Memory B cell (primary cell): ENCODE measurements around the gene MYO1A.
"Not testable (repeated sequence)": the region's sequence is repeated elsewhere in the genome, so short reads cannot be mapped to it uniquely, and the experiment has no call there.

Experiments used
- ATAC-seq: fragments of 150-1000 bp; cut with Tn5 transposase; 2 replicates; pipeline ENCODE4 v1.10.0; 2021; ENCODE audit warnings: low read depth, mild to moderate bottlenecking, moderate library complexity
- DNase-seq, 2 donors: peaks; one replicate each; pipeline ENCODE4 v3.0.0; 2022; ENCODE audit warnings: low spot score in 2 of 2
- H3K27ac Mint-ChIP-seq: one replicate; pipeline ENCODE4 v1.8.0; 2022; ENCODE audit warnings: mild to moderate bottlenecking, moderate library complexity, mixed read lengths
- H3K27me3 Mint-ChIP-seq: one replicate; pipeline ENCODE4 v1.8.0; 2022; ENCODE audit warnings: mixed read lengths
- H3K36me3 Mint-ChIP-seq: one replicate; pipeline ENCODE4 v1.8.0; 2022; ENCODE audit warnings: mild to moderate bottlenecking, mixed read lengths
- H3K4me1 Mint-ChIP-seq: one replicate; pipeline ENCODE4 v1.8.0; 2022; ENCODE audit warnings: mixed read lengths
- H3K4me3 Mint-ChIP-seq: one replicate; pipeline ENCODE4 v1.8.0; 2022; ENCODE audit warnings: mild to moderate bottlenecking, moderate library complexity, mixed read lengths
- H3K9me3 Mint-ChIP-seq: one replicate; pipeline ENCODE4 v1.8.0; 2022; ENCODE audit warnings: mixed read lengths

The MYO1A gene

GRCh38 chr12:56995201-56995929 lies 54.6 kb downstream of the MYO1A start:
- Mint-ChIP-seq H3K27me3 (no peaks in the 10 kb centered on the region), H3K4me3 (no peak overlapping the region), H3K27ac (no peak overlapping the region), H3K36me3 (peaks cover 16% of the 10 kb centered on the region), H3K9me3 (no peaks in the 10 kb centered on the region), H3K4me1 (peaks cover 28% of the 10 kb centered on the region)
- ATAC-seq (no peak), DNase-seq (no peak)

GRCh38 chr12:56994231-56994746 lies 55.6 kb downstream of the MYO1A start:
- Mint-ChIP-seq H3K4me1 (peaks cover 21% of the 10 kb centered on the region), H3K9me3 (no peaks in the 10 kb centered on the region), H3K27ac (no peak overlapping the region), H3K36me3 (peaks cover 12% of the 10 kb centered on the region), H3K27me3 (no peaks in the 10 kb centered on the region), H3K4me3 (no peak overlapping the region)
- ATAC-seq (no peak), DNase-seq (no peak)

GRCh38 chr12:56993346-56993745 lies 56.6 kb downstream of the MYO1A start:
- no peaks in the 10 kb centered on the region for H3K27me3 Mint-ChIP-seq
- H3K27ac Mint-ChIP-seq: no peak overlapping the region
- DNase-seq (no peak), ATAC-seq (no peak)
- H3K9me3 Mint-ChIP-seq: no peaks in the 10 kb centered on the region
- peaks cover 14% of the 10 kb centered on the region for H3K4me1 Mint-ChIP-seq
- peaks cover 12% of the 10 kb centered on the region for H3K36me3 Mint-ChIP-seq
- no peak overlapping the region for H3K4me3 Mint-ChIP-seq

GRCh38 chr12:56991319-56992246 lies 58.3 kb downstream of the MYO1A start:
- Mint-ChIP-seq H3K27ac (no peak overlapping the region), H3K9me3 (no peaks in the 10 kb centered on the region)
- ATAC-seq: no peak

GRCh38 chr12:56990648-56991318 lies 59.1 kb downstream of the MYO1A start:
- Mint-ChIP-seq H3K27me3 (no peaks in the 10 kb centered on the region), H3K36me3 (peaks cover 5% of the 10 kb centered on the region), H3K4me3 (no peak overlapping the region), H3K27ac (no peak overlapping the region), H3K9me3 (no peaks in the 10 kb centered on the region), H3K4me1 (peaks cover 10% of the 10 kb centered on the region)
- no peak for ATAC-seq
- no peak for DNase-seq

More at GRCh38 chr12:56991319-56992246, 58.3 kb downstream of the MYO1A start:
- no peaks in the 10 kb centered on the region for H3K27me3 Mint-ChIP-seq
- DNase-seq: peak in 1 of 2 donors; percentile 5
- H3K4me1 Mint-ChIP-seq: peaks cover 14% of the 10 kb centered on the region
- no peak overlapping the region for H3K4me3 Mint-ChIP-seq
- H3K36me3 Mint-ChIP-seq: peaks cover 10% of the 10 kb centered on the region

- no peaks in the 10 kb centered on the region for H3K27me3 Mint-ChIP-seq
- DNase-seq (peak in 1 of 2 donors; percentile 0), ATAC-seq (no peak)
- H3K27ac Mint-ChIP-seq: no peak overlapping the region
- peaks cover 10% of the 10 kb centered on the region for H3K4me1 Mint-ChIP-seq
- H3K9me3 Mint-ChIP-seq: no peaks in the 10 kb centered on the region
- H3K36me3 Mint-ChIP-seq: peaks cover 4% of the 10 kb centered on the region
- H3K4me3 Mint-ChIP-seq: no peak overlapping the region
These were observed 59.9 kb downstream of the MYO1A start for GRCh38 chr12:56989861-56990610.

GRCh38 chr12:56988207-56988739 lies 61.7 kb downstream of the MYO1A start:
- H3K27ac Mint-ChIP-seq: no peak overlapping the region
- H3K4me3 Mint-ChIP-seq: no peak overlapping the region
- ATAC-seq (no peak), DNase-seq (peak in 1 of 2 donors; percentile 0)
- H3K36me3 Mint-ChIP-seq: peaks cover 2% of the 10 kb centered on the region
- no peaks in the 10 kb centered on the region for H3K9me3 Mint-ChIP-seq
- H3K4me1 Mint-ChIP-seq: peaks cover 10% of the 10 kb centered on the region
- H3K27me3 Mint-ChIP-seq: no peaks in the 10 kb centered on the region

- DNase-seq (peak; percentile 69 to 73), ATAC-seq (peak; percentile 76)
- no peaks in the 10 kb centered on the region for H3K9me3 Mint-ChIP-seq
- peaks cover 10% of the 10 kb centered on the region for H3K4me1 Mint-ChIP-seq
- H3K27ac Mint-ChIP-seq: no peak overlapping the region
- H3K4me3 Mint-ChIP-seq: peak overlapping the region; percentile 35
- H3K36me3 Mint-ChIP-seq: no peaks in the 10 kb centered on the region
- no peaks in the 10 kb centered on the region for H3K27me3 Mint-ChIP-seq
These were observed 62.3 kb downstream of the MYO1A start for GRCh38 chr12:56987551-56988053.

GRCh38 chr12:56987011-56987410 lies 62.9 kb downstream of the MYO1A start:
- DNase-seq: no peak
- Mint-ChIP-seq H3K4me3 (peak overlapping the region; percentile 35), H3K27me3 (no peaks in the 10 kb centered on the region), H3K27ac (no peak overlapping the region), H3K36me3 (no peaks in the 10 kb centered on the region), H3K4me1 (peaks cover 10% of the 10 kb centered on the region), H3K9me3 (no peaks in the 10 kb centered on the region)
- no peak for ATAC-seq

- H3K27me3 Mint-ChIP-seq, H3K9me3 Mint-ChIP-seq, DNase-seq, ATAC-seq, H3K4me3 Mint-ChIP-seq, H3K4me1 Mint-ChIP-seq, H3K27ac Mint-ChIP-seq, H3K36me3 Mint-ChIP-seq: not testable (repeated sequence)
These were observed 64.2 kb downstream of the MYO1A start for GRCh38 chr12:56985714-56986113.

- H3K4me1 Mint-ChIP-seq: peaks cover 5% of the 10 kb centered on the region
- no peak overlapping the region for H3K4me3 Mint-ChIP-seq
- no peaks in the 10 kb centered on the region for H3K9me3 Mint-ChIP-seq
- DNase-seq: no peak
- H3K27ac Mint-ChIP-seq: no peak overlapping the region
- no peaks in the 10 kb centered on the region for H3K36me3 Mint-ChIP-seq
- ATAC-seq: no peak
- H3K27me3 Mint-ChIP-seq: no peaks in the 10 kb centered on the region
These were observed 66.5 kb downstream of the MYO1A start for GRCh38 chr12:56983386-56983785.

- H3K36me3 Mint-ChIP-seq, H3K27ac Mint-ChIP-seq, DNase-seq, H3K4me3 Mint-ChIP-seq, ATAC-seq, H3K9me3 Mint-ChIP-seq, H3K27me3 Mint-ChIP-seq, H3K4me1 Mint-ChIP-seq: not testable (repeated sequence)
These were observed 67.2 kb downstream of the MYO1A start for GRCh38 chr12:56982578-56983236.
